Heart left ventricle (tissue), 16 donors: Measurements from ENCODE around the gene LRRC28. TPM values are rescaled to one million over a fixed set of nuclear protein-coding genes. Genes with fewer than 3 reads are reported as not detected.

Source experiments
- ATAC-seq, 4 donors: fragments of 200-7000 bp; cut with Tn5 transposase; one replicate each; pipeline ENCODE4 v1.9.1; 2020 to 2022; ENCODE audit warnings: moderate library complexity in 4 of 4, mild to moderate bottlenecking in 3 of 4, moderate number of reproducible peaks in 1 of 4
- DNase-seq, 5 donors: peaks; one replicate each; pipeline ENCODE4 v3.0.0-alpha.2; 2020
- H3K27ac ChIP-seq, 12 donors: fragments of 200-600 bp; sonication (generic) in 4 of 12; one replicate each; pipeline versions ENCODE4 v1.5.0 to v1.8.0; 2016 to 2022; ENCODE audit warnings: mild to moderate bottlenecking in 2 of 12
- H3K27me3 ChIP-seq, 9 donors: fragments of 200-600 bp; sonication (generic) in 2 of 9; one replicate each; pipeline versions ENCODE4 v1.5.1 to v1.8.0; 2016 to 2022; ENCODE audit warnings: mild to moderate bottlenecking in 3 of 9
- H3K36me3 ChIP-seq, 9 donors: fragments of 200-600 bp; sonication (generic) in 2 of 9; one replicate each; pipeline versions ENCODE4 v1.5.0 to v1.8.0; 2018 to 2022; ENCODE audit warnings: mild to moderate bottlenecking in 2 of 9
- H3K4me1 ChIP-seq, 12 donors: fragments of 200-600 bp; sonication (generic) in 4 of 12; one replicate each; pipeline versions ENCODE4 v1.5.0 to v1.8.0; 2016 to 2022; ENCODE audit warnings: mild to moderate bottlenecking in 3 of 12
- H3K4me3 ChIP-seq, 12 donors: fragments of 200-600 bp; sonication (generic) in 4 of 12; one replicate each; pipeline versions ENCODE4 v1.5.0 to v1.8.0; 2017 to 2022; ENCODE audit warnings: mild to moderate bottlenecking in 9 of 12, moderate library complexity in 4 of 12
- H3K9me3 ChIP-seq, 12 donors: fragments of 200-600 bp; sonication (generic) in 4 of 12; one replicate each; pipeline versions ENCODE4 v1.5.0 to v1.8.0; 2016 to 2022; ENCODE audit warnings: mild to moderate bottlenecking in 1 of 12
- POLR2A ChIP-seq, 2 donors: fragments of 450-650 bp; IDR thresholded peaks; one replicate each; pipeline ENCODE4 v1.6.1; 2017; ENCODE audit warnings: antibody characterized with exemption in 2 of 2, mild to moderate bottlenecking in 2 of 2, moderate library complexity in 2 of 2
- WGBS, 4 donors: extraction: QIAGEN DNeasy Blood & Tissue Kit in 2 of 4; methylation state at CpG; one replicate each; pipeline versions ENCODE4 v1.1.5 to v1.1.7; 2013 to 2018; 5-methylcytosine and 5-hydroxymethylcytosine counted together
- intact Hi-C, 10 donors: fragments of 100-400 bp; cut with DNase I; formaldehyde crosslinking; loops; one replicate each; pipeline versions ENCODE4 v1.11.1 to v1.14.2; 2022
- long read RNA-seq, 3 donors: library from polyadenylated mRNA; unstranded; transcript quantifications; one replicate each; pipeline ENCODE4 v2.0.0, GENCODE V29; 2020 to 2021
- polyA plus RNA-seq, 2 donors: library from polyadenylated mRNA; stranded (reverse); fragments of 200-250 nt; gene quantifications; one replicate each; pipeline ENCODE4 v1.2.3, GENCODE V29; 2013
- total RNA-seq, 9 donors: library from RNA; depleted of rRNA in 2 of 9; stranded (reverse); fragments of >200 nt in 2 of 9; fragmentation: NEBNext Ultra II Directional in 3 of 9; extraction: Animal tissue kit (Norgen Biotek cat#: 25700) in 3 of 9; gene quantifications; one replicate each; pipeline versions ENCODE4 v1.1.0 to v1.2.4, GENCODE V29; 2016 to 2023
- TF ChIP-seq, protein P1 (sequence below), 12 donors: fragments of 200-600 bp; sonication (generic) in 4 of 12; IDR thresholded peaks; one replicate each; pipeline versions ENCODE4 v1.5.0 to v1.8.0; 2018 to 2022; ENCODE audit warnings: antibody characterized with exemption in 12 of 12, mild to moderate bottlenecking in 5 of 12
- donor health status: ischemic (EF 13 %, LVEDD 7.1; RV severe dilation, severe dysfunction).
- donor health status: healthy with polysubstance abuse.
- donor health status: DM: no; HTN: yes; CAD: no.
- donor health status: DM: no; HTN: no; CAD: no.
- donor health status: ischemic (EF 25% LVEDD 6.9; RV normal size, moderate dysfunction).
- donor health status: ischemic (EF 25% LVEDD 5.7; RV mildly dilated, moderate dysfunction).
- donor health status: healthy.
- donor health status: DM: yes; HTN: yes; CAD: no.
- donor health status: ischemic (EF 35%, LVEDD 5.7; RV mildly dilated, moderate dysfunction).
- donor health status: nonischemic (EF 11% LVEDD 7.7; RV severe dilation, severe dysfunction).
- donor health status: DM: yes; HTN: yes; CAD: no.
- donor health status: PGD.
- donor health status: ischemic (EF 29% LVEDD 5.4; RV normal size, mild dysfunction).
- donor health status: nonischemic (EF 23%, LVEDD 6.1; RV moderate dilation, normal function).

Gene LRRC28
- total RNA-seq, result 10 to 100 TPM; 16.0 to 28.6 (median 21.3) TPM
- polyA plus RNA-seq, result 10 to 100 TPM in 1 of 2 donors, 1 to 10 TPM in 1; 5.1 to 13.2 TPM
- long read RNA-seq, donor 1, full-length matches to known transcripts, result 12 of 24 reads
- long read RNA-seq, donor 1, partial matches to known transcripts, result 2 of 24 reads
- long read RNA-seq, donor 1, other reads (novel, unspliced or antisense), result 10 of 24 reads
- long read RNA-seq, donor 2, full-length matches to known transcripts, result 52 of 85 reads
- long read RNA-seq, donor 2, partial matches to known transcripts, result 5 of 85 reads
- long read RNA-seq, donor 2, other reads (novel, unspliced or antisense), result 28 of 85 reads
- long read RNA-seq, donor 3, full-length matches to known transcripts, result 14 of 24 reads
- long read RNA-seq, donor 3, partial matches to known transcripts, result 2 of 24 reads
- long read RNA-seq, donor 3, other reads (novel, unspliced or antisense), result 8 of 24 reads

DNA sequence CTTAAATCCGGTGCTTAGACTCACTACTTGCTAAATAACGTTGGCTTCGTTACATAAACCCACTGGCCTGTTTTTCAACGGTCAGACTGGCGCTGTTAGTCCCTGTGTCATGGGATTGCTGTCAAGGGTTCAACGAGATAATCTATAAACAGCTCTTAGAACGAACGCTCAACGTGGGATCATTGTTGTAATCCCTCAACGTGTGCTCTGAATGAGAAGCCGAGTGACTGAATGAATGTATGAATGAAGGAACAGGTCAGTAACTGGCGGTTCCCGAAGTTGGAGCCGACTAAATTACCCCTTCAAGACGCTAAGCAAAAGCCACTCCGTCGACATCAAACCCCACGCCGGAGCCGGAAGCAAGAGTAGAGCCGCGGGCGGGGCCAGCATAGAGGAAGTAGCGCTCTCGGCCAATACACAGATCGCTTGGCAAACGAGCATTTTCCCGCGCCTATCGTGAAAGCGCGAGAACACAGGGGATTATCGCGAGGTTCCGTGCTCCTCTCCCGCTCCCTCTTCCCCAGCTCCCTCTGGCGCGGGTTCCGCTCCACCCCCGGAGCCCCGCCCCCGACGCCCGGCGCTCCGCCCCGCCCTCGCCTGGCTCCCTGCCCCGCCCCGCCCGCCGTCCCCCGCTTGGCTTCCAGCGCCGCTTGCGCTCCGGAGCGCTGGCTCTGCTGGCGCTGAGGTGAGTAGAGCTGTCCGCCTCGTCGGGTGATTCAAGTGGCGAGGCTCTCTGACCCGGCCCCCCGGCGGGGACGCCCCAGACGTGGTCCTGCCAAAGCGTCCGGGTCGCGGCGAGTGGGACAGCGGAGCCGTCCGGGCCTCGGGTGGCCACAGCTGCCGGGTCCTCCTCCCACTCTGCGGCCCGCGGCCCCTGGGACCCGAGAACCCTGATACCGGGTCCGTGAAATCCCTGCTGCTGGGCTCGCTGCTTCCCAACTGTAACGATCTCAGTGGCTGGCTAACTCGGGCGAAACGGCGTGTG is at the start of gene LRRC28:
LRRC28 (plus strand) TSS at position 625 of the 985 bp plus-strand sequence. CDS start 4,477 bp downstream, outside the sequence.
- peaks cover 0 to 5% (median 0%) of the 10 kb centered on the region in 9 donors for H3K36me3 ChIP-seq
- WGBS, 4 donors, result 0 to 1% (median 0%) methylated on average over 38 to 90 of the region's 90 CpGs
- DNase-seq, result peak; percentile 98 to 99 (median 99)
- peak; percentile 92 to 97 (median 96) for ATAC-seq
- H3K27ac ChIP-seq, result peak within 1 kb of the TSS; percentile 87 to 97 (median 92)
- H3K4me1 ChIP-seq, result peaks cover 0 to 48% (median 23%) of the 10 kb centered on the region in 12 donors
- H3K27me3 ChIP-seq, result no peaks in the 10 kb centered on the region
- H3K4me3 ChIP-seq, result peak within 1 kb of the TSS; percentile 56 to 87 (median 74)
- intact Hi-C loops, result no loop called here
- H3K9me3 ChIP-seq, result no peaks in the 10 kb centered on the region
- peak; percentile 84 to 85 for TF ChIP-seq POLR2A (IDR thresholded peaks at IDR 0.05)
- TF ChIP-seq, protein P1, sequence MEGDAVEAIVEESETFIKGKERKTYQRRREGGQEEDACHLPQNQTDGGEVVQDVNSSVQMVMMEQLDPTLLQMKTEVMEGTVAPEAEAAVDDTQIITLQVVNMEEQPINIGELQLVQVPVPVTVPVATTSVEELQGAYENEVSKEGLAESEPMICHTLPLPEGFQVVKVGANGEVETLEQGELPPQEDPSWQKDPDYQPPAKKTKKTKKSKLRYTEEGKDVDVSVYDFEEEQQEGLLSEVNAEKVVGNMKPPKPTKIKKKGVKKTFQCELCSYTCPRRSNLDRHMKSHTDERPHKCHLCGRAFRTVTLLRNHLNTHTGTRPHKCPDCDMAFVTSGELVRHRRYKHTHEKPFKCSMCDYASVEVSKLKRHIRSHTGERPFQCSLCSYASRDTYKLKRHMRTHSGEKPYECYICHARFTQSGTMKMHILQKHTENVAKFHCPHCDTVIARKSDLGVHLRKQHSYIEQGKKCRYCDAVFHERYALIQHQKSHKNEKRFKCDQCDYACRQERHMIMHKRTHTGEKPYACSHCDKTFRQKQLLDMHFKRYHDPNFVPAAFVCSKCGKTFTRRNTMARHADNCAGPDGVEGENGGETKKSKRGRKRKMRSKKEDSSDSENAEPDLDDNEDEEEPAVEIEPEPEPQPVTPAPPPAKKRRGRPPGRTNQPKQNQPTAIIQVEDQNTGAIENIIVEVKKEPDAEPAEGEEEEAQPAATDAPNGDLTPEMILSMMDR (IDR thresholded peaks at IDR 0.05), result no peak

DNA sequence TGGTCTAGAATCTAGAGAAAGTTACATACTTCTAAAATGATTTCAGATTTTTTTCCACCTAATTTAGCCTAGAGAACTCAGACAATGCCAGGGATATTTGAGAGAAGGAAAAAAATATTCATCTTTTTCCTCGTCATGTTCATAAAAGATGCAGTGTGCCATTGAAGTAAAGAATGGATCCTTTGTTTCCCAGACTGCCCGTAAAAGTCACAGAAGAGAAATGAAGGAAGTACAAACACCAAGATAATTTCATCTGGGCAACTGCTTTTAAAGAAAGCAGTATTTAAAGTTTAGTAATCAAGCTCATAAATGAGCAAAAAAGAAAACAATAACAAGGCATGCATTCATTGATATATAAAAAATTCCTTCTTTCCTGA is 49.1 kb upstream of the LRRC28 start:
- Histone ChIP-seq H3K9me3 (no peaks in the 10 kb centered on the region), H3K4me1 (no peaks in the 10 kb centered on the region), H3K27ac (no peak overlapping the region), H3K4me3 (no peak overlapping the region), H3K27me3 (no peaks in the 10 kb centered on the region), H3K36me3 (peaks cover 0 to 42% (median 22%) of the 10 kb centered on the region in 9 donors)
- TF ChIP-seq, protein P1 (IDR thresholded peaks at IDR 0.05), result no peak
- no peak for TF ChIP-seq POLR2A (IDR thresholded peaks at IDR 0.05)
- no peak for ATAC-seq
- intact Hi-C loops, result no loop called here
- DNase-seq, result no peak
- whole genome bisulfite sequencing, 4 donors, result 47 to 78% (median 68%) methylated on average over 2 of the region's 2 CpGs

GRCh38 chr15:99207672-99208071 is 43.6 kb upstream of the LRRC28 start:
- DNase-seq (no peak), ATAC-seq (no peak)
- TF ChIP-seq, protein P1 (IDR thresholded peaks at IDR 0.05), result no peak
- no peak for TF ChIP-seq POLR2A (IDR thresholded peaks at IDR 0.05)
- Histone ChIP-seq H3K36me3 (peaks cover 0 to 28% (median 0%) of the 10 kb centered on the region in 9 donors), H3K27ac (no peak overlapping the region), H3K4me3 (no peak overlapping the region), H3K9me3 (no peaks in the 10 kb centered on the region), H3K4me1 (peaks cover 0 to 16% (median 0%) of the 10 kb centered on the region in 12 donors), H3K27me3 (no peaks in the 10 kb centered on the region)
- intact Hi-C loops, result loop anchor here in 1 of 10 donors (2.0 kb wide), 1 partner anchor 21 kb away; no protein-coding TSS in a partner anchor
- 85 to 90% (median 87%) methylated on average over 3 of the region's 3 CpGs for WGBS, 4 donors
